Heart right ventricle (tissue), 16 donors: Measurements from ENCODE around the gene MSANTD1. TPM values are rescaled to one million over a fixed set of nuclear protein-coding genes. Genes with fewer than 3 reads are reported as not detected.
A peak's percentile ranks its signal among the peaks of the same experiment; 100 is the strongest.

Experiments used
- ATAC-seq, 8 donors: fragments of 200-7000 bp; cut with Tn5 transposase; one replicate each; pipeline ENCODE4 v1.9.1; 2020; ENCODE audit warnings: mild to moderate bottlenecking in 8 of 8, moderate library complexity in 8 of 8, moderate number of reproducible peaks in 1 of 8
- DNase-seq, 2 donors: peaks; one replicate each; pipeline ENCODE4 v3.0.0-alpha.2; 2020
- H3K27ac ChIP-seq, 10 donors: fragments of 200-600 bp; sonication (generic) in 2 of 10; one replicate each; pipeline versions ENCODE4 v1.5.0 to v1.8.0; 2020 to 2022; ENCODE audit warnings: mild to moderate bottlenecking in 3 of 10
- H3K27me3 ChIP-seq, 7 donors: fragments of 200-600 bp; one replicate each; pipeline ENCODE4 v1.8.0; 2021 to 2022; ENCODE audit warnings: mild to moderate bottlenecking in 2 of 7
- H3K36me3 ChIP-seq, 9 donors: fragments of 200-600 bp; sonication (generic) in 1 of 9; one replicate each; pipeline versions ENCODE4 v1.5.0 to v1.8.0; 2020 to 2022; ENCODE audit warnings: mild to moderate bottlenecking in 2 of 9
- H3K4me1 ChIP-seq, 9 donors: fragments of 200-600 bp; sonication (generic) in 1 of 9; one replicate each; pipeline versions ENCODE4 v1.5.0 to v1.8.0; 2020 to 2022; ENCODE audit warnings: mild to moderate bottlenecking in 4 of 9
- H3K4me3 ChIP-seq, 10 donors: fragments of 200-600 bp; sonication (generic) in 2 of 10; one replicate each; pipeline versions ENCODE4 v1.5.0 to v1.8.0; 2020 to 2022; ENCODE audit warnings: mild to moderate bottlenecking in 7 of 10, moderate library complexity in 2 of 10
- H3K9me3 ChIP-seq, 11 donors: fragments of 200-600 bp in 10 of 11; sonication (generic) in 2 of 11; one replicate each; pipeline versions ENCODE4 v1.5.0 to v1.8.0; 2013 to 2022; ENCODE audit warnings: mild to moderate bottlenecking in 2 of 11, control low read depth in 1 of 11, moderate library complexity in 1 of 11
- WGBS, 2 donors: extraction: QIAGEN DNeasy Blood & Tissue Kit; methylation state at CpG; one replicate each; pipeline ENCODE4 v1.1.7; 2013; ENCODE audit warnings: inconsistent platforms in 1 of 2; 5-methylcytosine and 5-hydroxymethylcytosine counted together
- intact Hi-C, 10 donors: fragments of 100-400 bp; cut with DNase I; formaldehyde crosslinking; loops; one replicate each; pipeline versions ENCODE4 v1.11.1 to v1.14.2; 2022
- long read RNA-seq, 3 donors: library from polyadenylated mRNA; unstranded; transcript quantifications; one replicate each; pipeline ENCODE4 v2.0.0, GENCODE V29; 2020 to 2021
- polyA plus RNA-seq, 2 donors: library from polyadenylated mRNA; stranded (reverse); fragments of 200-250 nt; gene quantifications; one replicate each; pipeline ENCODE4 v1.2.3, GENCODE V29; 2013
- total RNA-seq, 10 donors: library from RNA; stranded (reverse); fragmentation: NEBNext Ultra II Directional in 3 of 10; extraction: Animal tissue kit (Norgen Biotek cat#: 25700) in 3 of 10; gene quantifications; one replicate each; pipeline versions ENCODE4 v1.2.1 to v1.2.4, GENCODE V29; 2021 to 2023
- TF ChIP-seq, protein P1 (sequence below), 9 donors: fragments of 200-600 bp; sonication (generic) in 2 of 9; IDR thresholded peaks; one replicate each; pipeline versions ENCODE4 v1.5.0 to v1.8.0; 2021 to 2022; ENCODE audit warnings: antibody characterized with exemption in 9 of 9, mild to moderate bottlenecking in 5 of 9, moderate library complexity in 1 of 9
- donor health status: Arrhythmogenic right ventricular cardiomyopathy.
- donor health status: ischemic (EF 13 %, LVEDD 7.1; RV severe dilation, severe dysfunction).
- donor health status: healthy with polysubstance abuse.
- donor health status: DM: no; HTN: yes; CAD: no.
- donor health status: DM: no; HTN: no; CAD: no.
- donor health status: ischemic (EF 25% LVEDD 6.9; RV normal size, moderate dysfunction).
- donor health status: ischemic (EF 25% LVEDD 5.7; RV mildly dilated, moderate dysfunction).
- donor health status: healthy.
- donor health status: DM: yes; HTN: yes; CAD: no.
- donor health status: Ischemic cardiomyopathy.
- donor health status: ischemic (EF 35%, LVEDD 5.7; RV mildly dilated, moderate dysfunction).
- donor health status: nonischemic (EF 11% LVEDD 7.7; RV severe dilation, severe dysfunction).
- donor health status: DM: yes; HTN: yes; CAD: no.
- donor health status: PGD.
- donor health status: ischemic (EF 29% LVEDD 5.4; RV normal size, mild dysfunction).
- donor health status: nonischemic (EF 23%, LVEDD 6.1; RV moderate dilation, normal function).

The MSANTD1 gene
- total RNA-seq (1 to 10 TPM in 1 of 10 donors, under 1 TPM in 9; 0.25 to 1.0 (median 0.41) TPM), polyA plus RNA-seq (1 to 10 TPM in 1 of 2 donors, under 1 TPM in 1; 0.28 to 1.2 TPM)
- long read RNA-seq, donor 1 = 0 reads
- long read RNA-seq, donor 2 = 0 reads
- long read RNA-seq, donor 3 = 0 reads

DNA sequence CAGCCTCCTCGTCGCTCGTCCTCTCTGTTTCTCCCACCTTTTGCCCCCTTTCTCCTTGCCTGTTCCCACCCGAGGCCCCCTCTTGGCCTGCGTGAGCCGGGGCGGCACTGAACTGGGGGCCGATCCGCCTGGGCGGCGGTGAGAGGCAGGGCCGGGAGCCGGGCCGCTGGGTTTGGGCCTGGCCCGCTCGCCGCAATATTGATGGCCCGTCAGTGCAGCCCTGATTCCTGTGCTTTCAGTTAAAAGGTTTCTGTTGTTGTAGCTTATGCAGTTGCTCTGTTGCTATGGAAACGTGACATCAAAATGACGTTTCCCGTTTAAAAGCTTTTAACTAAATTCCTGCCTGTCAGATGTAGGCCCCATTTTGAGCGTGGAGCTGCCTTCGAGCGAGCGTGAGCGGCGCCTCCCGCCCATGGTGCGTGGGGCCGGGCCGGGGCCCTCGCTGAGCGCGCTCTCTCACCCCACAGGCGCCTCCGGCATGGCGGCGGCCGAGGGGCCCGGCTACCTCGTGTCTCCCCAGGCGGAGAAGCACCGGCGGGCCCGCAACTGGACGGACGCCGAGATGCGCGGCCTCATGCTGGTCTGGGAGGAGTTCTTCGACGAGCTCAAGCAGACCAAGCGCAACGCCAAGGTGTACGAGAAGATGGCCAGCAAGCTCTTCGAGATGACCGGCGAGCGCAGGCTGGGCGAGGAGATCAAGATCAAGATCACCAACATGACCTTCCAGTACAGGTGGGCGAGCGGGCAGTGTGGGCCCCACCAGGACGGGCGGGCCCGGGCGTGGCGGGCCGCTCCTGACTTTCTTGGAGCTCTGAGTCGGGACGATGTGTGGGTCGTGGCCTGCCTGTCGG lies at the start of gene MSANTD1:
Gene MSANTD1 (plus strand): TSS at position 349 of the 851 bp plus-strand sequence. CDS start 64 bp downstream, at position 413.
- intact Hi-C loops = no loop called here
- Histone ChIP-seq H3K27ac (no peak within 1 kb of the TSS), H3K36me3 (peaks cover 0 to 3% (median 0%) of the 10 kb centered on the region in 9 donors), H3K4me3 (no peak within 1 kb of the TSS), H3K4me1 (no peaks in the 10 kb centered on the region), H3K9me3 (no peaks in the 10 kb centered on the region), H3K27me3 (no peaks in the 10 kb centered on the region)
- DNase-seq (peak in 1 of 2 donors; percentile 10), ATAC-seq (no peak)
- TF ChIP-seq, protein P1, sequence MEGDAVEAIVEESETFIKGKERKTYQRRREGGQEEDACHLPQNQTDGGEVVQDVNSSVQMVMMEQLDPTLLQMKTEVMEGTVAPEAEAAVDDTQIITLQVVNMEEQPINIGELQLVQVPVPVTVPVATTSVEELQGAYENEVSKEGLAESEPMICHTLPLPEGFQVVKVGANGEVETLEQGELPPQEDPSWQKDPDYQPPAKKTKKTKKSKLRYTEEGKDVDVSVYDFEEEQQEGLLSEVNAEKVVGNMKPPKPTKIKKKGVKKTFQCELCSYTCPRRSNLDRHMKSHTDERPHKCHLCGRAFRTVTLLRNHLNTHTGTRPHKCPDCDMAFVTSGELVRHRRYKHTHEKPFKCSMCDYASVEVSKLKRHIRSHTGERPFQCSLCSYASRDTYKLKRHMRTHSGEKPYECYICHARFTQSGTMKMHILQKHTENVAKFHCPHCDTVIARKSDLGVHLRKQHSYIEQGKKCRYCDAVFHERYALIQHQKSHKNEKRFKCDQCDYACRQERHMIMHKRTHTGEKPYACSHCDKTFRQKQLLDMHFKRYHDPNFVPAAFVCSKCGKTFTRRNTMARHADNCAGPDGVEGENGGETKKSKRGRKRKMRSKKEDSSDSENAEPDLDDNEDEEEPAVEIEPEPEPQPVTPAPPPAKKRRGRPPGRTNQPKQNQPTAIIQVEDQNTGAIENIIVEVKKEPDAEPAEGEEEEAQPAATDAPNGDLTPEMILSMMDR (IDR thresholded peaks at IDR 0.05) = no peak
- 92% methylated on average over 72 of the region's 72 CpGs for WGBS, 2 donors

DNA sequence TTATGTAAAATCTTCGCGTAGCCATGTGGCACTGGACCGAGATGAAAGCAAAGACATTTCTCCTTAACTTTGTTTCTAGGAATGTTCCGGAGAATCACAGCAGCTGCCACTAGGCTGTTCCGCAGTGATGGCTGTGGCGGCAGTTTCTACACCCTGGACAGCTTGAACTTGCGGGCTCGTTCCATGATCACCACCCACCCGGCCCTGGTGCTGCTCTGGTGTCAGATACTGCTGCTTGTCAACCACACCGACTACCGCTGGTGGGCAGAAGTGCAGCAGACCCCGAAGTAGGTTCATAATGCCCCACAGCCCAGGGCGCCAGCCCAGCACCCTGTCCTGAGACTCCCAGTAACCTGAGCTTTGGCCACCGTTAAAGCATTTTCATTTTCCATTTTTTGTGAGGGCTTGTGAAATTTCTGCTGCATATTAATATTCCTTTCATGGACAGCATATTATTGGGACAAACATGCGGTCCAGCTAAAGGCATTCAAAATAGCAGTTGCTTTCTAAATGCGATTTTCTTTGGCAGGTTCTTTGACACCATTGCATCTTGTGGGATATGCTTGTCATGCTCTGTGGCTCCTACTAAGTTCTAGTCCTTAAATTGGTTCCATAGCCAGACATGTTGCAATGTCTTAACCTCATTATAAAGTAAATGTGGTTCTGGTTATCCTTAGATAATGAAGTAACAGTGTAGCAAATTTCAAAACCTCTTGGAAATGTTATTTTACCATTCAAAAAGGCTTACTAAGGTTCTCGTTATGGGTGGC lies 49.1 kb upstream of the MSANTD1 start:
- intact Hi-C loops = loop anchor here in 7 of 10 donors (5.0 to 10.0 kb wide), 4 partner anchors 135 to 247 kb away; partner anchors contain the start of gene HGFAC (in 5 of the 7)
- H3K27ac ChIP-seq = no peak overlapping the region
- no peak for DNase-seq
- H3K4me3 ChIP-seq = no peak overlapping the region
- no peaks in the 10 kb centered on the region for H3K27me3 ChIP-seq
- ATAC-seq = peak in 3 of 8 donors; percentile 25 to 43 (median 36)
- TF ChIP-seq, protein P1 (IDR thresholded peaks at IDR 0.05) = no peak
- H3K36me3 ChIP-seq = peaks cover 0 to 81% (median 23%) of the 10 kb centered on the region in 9 donors
- no peaks in the 10 kb centered on the region for H3K9me3 ChIP-seq
- H3K4me1 ChIP-seq = peaks cover 0 to 35% (median 0%) of the 10 kb centered on the region in 9 donors
- 94 to 95% methylated on average over 17 of the region's 17 CpGs for WGBS, 2 donors

DNA sequence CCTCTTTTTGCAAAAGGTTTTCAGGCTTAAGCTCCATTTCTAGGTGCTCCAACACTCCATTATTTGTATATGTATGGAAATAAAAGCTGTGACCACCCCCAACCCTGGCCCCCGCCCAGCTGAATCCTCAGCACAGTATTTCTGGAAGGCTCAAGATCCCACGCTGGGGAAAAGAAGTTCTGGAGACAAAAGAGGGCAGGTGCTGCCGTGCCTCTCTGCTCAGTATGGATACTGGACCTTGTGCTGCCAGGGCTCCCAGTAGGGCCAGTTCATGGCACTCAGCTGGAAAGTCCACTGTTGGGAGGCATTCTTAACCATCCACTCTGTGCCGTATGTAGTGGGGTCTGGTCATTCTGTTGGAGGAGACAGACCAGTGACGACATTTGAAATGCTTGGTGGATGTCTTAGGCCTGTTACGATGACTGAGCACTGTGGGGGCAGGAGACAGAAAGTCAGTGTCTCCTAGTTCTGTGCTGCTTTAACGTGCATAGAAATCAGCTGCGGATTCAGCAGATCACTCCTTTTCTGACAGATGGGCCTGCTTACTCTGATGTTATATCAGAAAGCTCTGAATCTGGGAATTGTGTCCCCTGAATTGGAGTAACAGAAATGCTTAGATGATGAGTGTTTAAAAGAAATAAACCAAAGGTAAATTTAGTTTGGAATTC lies 48.4 kb upstream of the MSANTD1 start:
- peaks cover 0 to 35% (median 0%) of the 10 kb centered on the region in 9 donors for H3K4me1 ChIP-seq
- 90 to 92% methylated on average over 8 of the region's 8 CpGs for WGBS, 2 donors
- peak overlapping the region in 1 of 10 donors; percentile 24 for H3K27ac ChIP-seq
- no peaks in the 10 kb centered on the region for H3K27me3 ChIP-seq
- H3K36me3 ChIP-seq = peaks cover 0 to 82% (median 23%) of the 10 kb centered on the region in 9 donors
- H3K9me3 ChIP-seq = no peaks in the 10 kb centered on the region
- no peak overlapping the region for H3K4me3 ChIP-seq
- intact Hi-C loops = no loop called here
- TF ChIP-seq, protein P1 (IDR thresholded peaks at IDR 0.05) = no peak
- no peak for DNase-seq
- ATAC-seq = no peak
